ENCODE results near the gene AIFM3.

- no peak for TF ChIP-seq POLR2AphosphoS5 (IDR thresholded peaks at IDR 0.05; ENCODE audit: borderline replicate concordance, low read depth, low read length)
- TF ChIP-seq EZH2 (IDR thresholded peaks at IDR 0.05), result no peak
- no peak for TF ChIP-seq FOXP2 (optimal IDR thresholded peaks at IDR 0.05; ENCODE audit: control extremely low read depth, extremely low read length, insufficient read depth)
Observed at GRCh38 chr22:20953668-20954500, 13.2 kb upstream of the AIFM3 start.
